ENCODE results near the gene CDH13. TPM values are rescaled to one million over a fixed set of nuclear protein-coding genes. Genes with fewer than 3 reads are reported as not detected.

Gene CDH13
- total RNA-seq, 2 donors from 2014 or later: 2.4 to 6.3 TPM

- no peak for TF ChIP-seq CTCF (IDR thresholded peaks at IDR 0.05)
- DNase-seq: no peak
- Histone ChIP-seq H3K27me3 (peaks cover 26% of the 10 kb centered on the region), H3K9me3 (no peaks in the 10 kb centered on the region), H3K4me1 (peaks cover 5% of the 10 kb centered on the region), H3K4me3 (peak overlapping the region; percentile 29), H3K36me3 (no peaks in the 10 kb centered on the region), H3K27ac (no peak overlapping the region), H3K9ac (ENCODE audit: low read depth in 2 of 2, low read length in 2 of 2) (peak overlapping the region in 1 of 2 donors; percentile 44)
- intact Hi-C loops (cut with DNase I): loop anchor here (10.0 kb wide), 1 partner anchor 577 kb away; no protein-coding TSS in a partner anchor
Observed at GRCh38 chr16:82628088-82628423, 1.3 kb downstream of the CDH13 start.

- H3K4me1 ChIP-seq: peaks cover 5% of the 10 kb centered on the region
- no peak overlapping the region for H3K9ac ChIP-seq (ENCODE audit: low read depth in 2 of 2, low read length in 2 of 2)
- no peak overlapping the region for H3K4me3 ChIP-seq
- no peak for DNase-seq
- no peak for TF ChIP-seq CTCF (IDR thresholded peaks at IDR 0.05)
- H3K27me3 ChIP-seq: peaks cover 26% of the 10 kb centered on the region
- H3K9me3 ChIP-seq: no peaks in the 10 kb centered on the region
- intact Hi-C loops (cut with DNase I): loop anchor here (10.0 kb wide), 1 partner anchor 576 kb away; no protein-coding TSS in a partner anchor
- H3K36me3 ChIP-seq: no peaks in the 10 kb centered on the region
- no peak overlapping the region for H3K27ac ChIP-seq
Observed at GRCh38 chr16:82628711-82629110, 1.9 kb downstream of the CDH13 start.

GRCh38 chr16:82629441-82630027 is 2.8 kb downstream of the CDH13 start:
- Histone ChIP-seq H3K36me3 (no peaks in the 10 kb centered on the region), H3K27ac (no peak overlapping the region), H3K9me3 (no peaks in the 10 kb centered on the region), H3K27me3 (peaks cover 26% of the 10 kb centered on the region), H3K9ac (ENCODE audit: low read depth in 2 of 2, low read length in 2 of 2) (no peak overlapping the region), H3K4me3 (no peak overlapping the region), H3K4me1 (peaks cover 5% of the 10 kb centered on the region)
- no peak for DNase-seq
- no peak for TF ChIP-seq CTCF (IDR thresholded peaks at IDR 0.05)
- intact Hi-C loops (cut with DNase I): loop anchor here (10.0 kb wide), 1 partner anchor 575 kb away; no protein-coding TSS in a partner anchor

- Histone ChIP-seq H3K27ac (no peak overlapping the region), H3K27me3 (peaks cover 26% of the 10 kb centered on the region), H3K4me1 (peaks cover 5% of the 10 kb centered on the region), H3K9ac (ENCODE audit: low read depth in 2 of 2, low read length in 2 of 2) (no peak overlapping the region), H3K9me3 (no peaks in the 10 kb centered on the region), H3K4me3 (no peak overlapping the region), H3K36me3 (no peaks in the 10 kb centered on the region)
- TF ChIP-seq CTCF (IDR thresholded peaks at IDR 0.05): no peak
- DNase-seq: no peak
- intact Hi-C loops (cut with DNase I): no loop called here
Observed at GRCh38 chr16:82630219-82630618, 3.5 kb downstream of the CDH13 start.

GRCh38 chr16:82630688-82631087 is 3.9 kb downstream of the CDH13 start:
- Histone ChIP-seq H3K4me3 (no peak overlapping the region), H3K9me3 (no peaks in the 10 kb centered on the region), H3K27ac (no peak overlapping the region), H3K4me1 (peaks cover 5% of the 10 kb centered on the region), H3K27me3 (peaks cover 26% of the 10 kb centered on the region), H3K9ac (ENCODE audit: low read depth in 2 of 2, low read length in 2 of 2) (no peak overlapping the region), H3K36me3 (no peaks in the 10 kb centered on the region)
- no peak for DNase-seq
- intact Hi-C loops (cut with DNase I): no loop called here
- TF ChIP-seq CTCF (IDR thresholded peaks at IDR 0.05): no peak
